Central memory CD8-positive, alpha-beta T cell (primary cell): ENCODE results near the gene ANKRD18A.

ENCODE experiments used
- ATAC-seq: fragments of 150-1000 bp; cut with Tn5 transposase; replicated peaks from 2 replicates; pipeline ENCODE4 v1.10.0; 2022; ENCODE audit warnings: mild to moderate bottlenecking, moderate FRiP score, moderate number of reproducible peaks; ENCODE audit not compliant: poor library complexity, severe bottlenecking; ENCODE audit errors: extremely low read depth
- DNase-seq, 2 donors: peaks; one replicate each; pipeline ENCODE4 v3.0.0; 2021; ENCODE audit warnings: low spot score in 2 of 2
- H3K27ac Mint-ChIP-seq: one replicate; pipeline ENCODE4 v1.8.0; 2022; ENCODE audit warnings: low read depth, mild to moderate bottlenecking, moderate library complexity, mixed read lengths
- H3K27me3 Mint-ChIP-seq: one replicate; pipeline ENCODE4 v1.8.0; 2022; ENCODE audit warnings: mixed read lengths
- H3K36me3 Mint-ChIP-seq: one replicate; pipeline ENCODE4 v1.8.0; 2022; ENCODE audit warnings: mild to moderate bottlenecking, moderate library complexity, mixed read lengths; ENCODE audit not compliant: insufficient read depth
- H3K4me1 Mint-ChIP-seq: one replicate; pipeline ENCODE4 v1.8.0; 2022; ENCODE audit warnings: mixed read lengths
- H3K4me3 Mint-ChIP-seq: one replicate; pipeline ENCODE4 v1.8.0; 2022; ENCODE audit warnings: mild to moderate bottlenecking, moderate library complexity, mixed read lengths
- H3K9me3 Mint-ChIP-seq: one replicate; pipeline ENCODE4 v1.8.0; 2022; ENCODE audit warnings: mixed read lengths

Gene ANKRD18A

GRCh38 chr9:38620483-38621433 lies at the start of gene ANKRD18A:
Gene ANKRD18A, minus strand, starts transcription at chr9:38620596. Its CDS starts 311 bp downstream, at chr9:38620285.
- Mint-ChIP-seq H3K4me3 (peak within 1 kb of the TSS; percentile 85), H3K27me3 (peaks cover 10% of the 10 kb centered on the region), H3K36me3 (no peaks in the 10 kb centered on the region), H3K9me3 (no peaks in the 10 kb centered on the region), H3K4me1 (peaks cover 13% of the 10 kb centered on the region), H3K27ac (peak within 1 kb of the TSS; percentile 83)
- DNase-seq (peak; percentile 31 to 49), ATAC-seq (peak; percentile 73)

GRCh38 chr9:38668791-38669466 lies 48.5 kb upstream of the ANKRD18A start:
- H3K27me3 Mint-ChIP-seq: peaks cover 39% of the 10 kb centered on the region
- H3K27ac Mint-ChIP-seq: no peak overlapping the region
- no peaks in the 10 kb centered on the region for H3K36me3 Mint-ChIP-seq
- no peaks in the 10 kb centered on the region for H3K9me3 Mint-ChIP-seq
- no peak for DNase-seq
- no peak overlapping the region for H3K4me3 Mint-ChIP-seq
- H3K4me1 Mint-ChIP-seq: no peaks in the 10 kb centered on the region
- no peak for ATAC-seq

- H3K27ac Mint-ChIP-seq: no peak overlapping the region
- H3K36me3 Mint-ChIP-seq: no peaks in the 10 kb centered on the region
- no peak overlapping the region for H3K4me3 Mint-ChIP-seq
- DNase-seq: no peak
- no peaks in the 10 kb centered on the region for H3K4me1 Mint-ChIP-seq
- H3K9me3 Mint-ChIP-seq: no peaks in the 10 kb centered on the region
- peaks cover 75% of the 10 kb centered on the region for H3K27me3 Mint-ChIP-seq
- no peak for ATAC-seq
Observed at GRCh38 chr9:38662763-38663593, 42.6 kb upstream of the ANKRD18A start.

GRCh38 chr9:38659538-38659937 lies 39.1 kb upstream of the ANKRD18A start:
- H3K27ac Mint-ChIP-seq: no peak overlapping the region
- ATAC-seq (no peak), DNase-seq (no peak)
- peaks cover 97% of the 10 kb centered on the region for H3K27me3 Mint-ChIP-seq
- H3K9me3 Mint-ChIP-seq: no peaks in the 10 kb centered on the region
- no peaks in the 10 kb centered on the region for H3K36me3 Mint-ChIP-seq
- no peak overlapping the region for H3K4me3 Mint-ChIP-seq
- H3K4me1 Mint-ChIP-seq: no peaks in the 10 kb centered on the region

GRCh38 chr9:38656896-38657295 lies 36.5 kb upstream of the ANKRD18A start:
- no peak for ATAC-seq

GRCh38 chr9:38652486-38652885 lies 32.1 kb upstream of the ANKRD18A start:
- H3K36me3 Mint-ChIP-seq: no peaks in the 10 kb centered on the region
- no peak overlapping the region for H3K4me3 Mint-ChIP-seq
- DNase-seq: no peak
- H3K27ac Mint-ChIP-seq: no peak overlapping the region
- H3K9me3 Mint-ChIP-seq: no peaks in the 10 kb centered on the region
- peaks cover 53% of the 10 kb centered on the region for H3K27me3 Mint-ChIP-seq
- no peaks in the 10 kb centered on the region for H3K4me1 Mint-ChIP-seq
- ATAC-seq: no peak

More at GRCh38 chr9:38656896-38657295, 36.5 kb upstream of the ANKRD18A start:
- DNase-seq: no peak
- H3K36me3 Mint-ChIP-seq: no peaks in the 10 kb centered on the region
- H3K4me1 Mint-ChIP-seq: no peaks in the 10 kb centered on the region
- H3K4me3 Mint-ChIP-seq: no peak overlapping the region
- no peaks in the 10 kb centered on the region for H3K9me3 Mint-ChIP-seq
- peaks cover 76% of the 10 kb centered on the region for H3K27me3 Mint-ChIP-seq
- no peak overlapping the region for H3K27ac Mint-ChIP-seq

GRCh38 chr9:38652044-38652443 lies 31.6 kb upstream of the ANKRD18A start:
- Mint-ChIP-seq H3K27ac (no peak overlapping the region), H3K4me3 (no peak overlapping the region), H3K4me1 (no peaks in the 10 kb centered on the region), H3K27me3 (peaks cover 50% of the 10 kb centered on the region), H3K36me3 (no peaks in the 10 kb centered on the region), H3K9me3 (no peaks in the 10 kb centered on the region)
- DNase-seq (no peak), ATAC-seq (no peak)

- Mint-ChIP-seq H3K27ac (no peak overlapping the region), H3K9me3 (no peaks in the 10 kb centered on the region), H3K4me3 (no peak overlapping the region), H3K4me1 (no peaks in the 10 kb centered on the region), H3K36me3 (no peaks in the 10 kb centered on the region), H3K27me3 (peaks cover 50% of the 10 kb centered on the region)
- ATAC-seq: no peak
- DNase-seq: no peak
Observed at GRCh38 chr9:38651400-38652042, 31.1 kb upstream of the ANKRD18A start.

- H3K9me3 Mint-ChIP-seq: no peaks in the 10 kb centered on the region
- H3K4me1 Mint-ChIP-seq: no peaks in the 10 kb centered on the region
- peaks cover 42% of the 10 kb centered on the region for H3K27me3 Mint-ChIP-seq
- no peak overlapping the region for H3K4me3 Mint-ChIP-seq
- no peak for DNase-seq
- H3K27ac Mint-ChIP-seq: no peak overlapping the region
- ATAC-seq: no peak
- H3K36me3 Mint-ChIP-seq: no peaks in the 10 kb centered on the region
Observed at GRCh38 chr9:38650564-38650963, 30.2 kb upstream of the ANKRD18A start.

GRCh38 chr9:38649731-38650363 lies 29.5 kb upstream of the ANKRD18A start:
- no peak for DNase-seq
- Mint-ChIP-seq H3K36me3 (no peaks in the 10 kb centered on the region), H3K27ac (no peak overlapping the region), H3K4me1 (no peaks in the 10 kb centered on the region), H3K27me3 (peaks cover 35% of the 10 kb centered on the region), H3K9me3 (no peaks in the 10 kb centered on the region), H3K4me3 (no peak overlapping the region)
- ATAC-seq: no peak

GRCh38 chr9:38644601-38645000 lies 24.2 kb upstream of the ANKRD18A start:
- DNase-seq (no peak), ATAC-seq (no peak)
- Mint-ChIP-seq H3K27ac (no peak overlapping the region), H3K36me3 (no peaks in the 10 kb centered on the region), H3K4me3 (no peak overlapping the region), H3K9me3 (no peaks in the 10 kb centered on the region), H3K4me1 (no peaks in the 10 kb centered on the region), H3K27me3 (peaks cover 49% of the 10 kb centered on the region)

- no peaks in the 10 kb centered on the region for H3K36me3 Mint-ChIP-seq
- ATAC-seq (no peak), DNase-seq (no peak)
- no peak overlapping the region for H3K4me3 Mint-ChIP-seq
- peaks cover 51% of the 10 kb centered on the region for H3K27me3 Mint-ChIP-seq
- H3K27ac Mint-ChIP-seq: no peak overlapping the region
- H3K4me1 Mint-ChIP-seq: no peaks in the 10 kb centered on the region
- no peaks in the 10 kb centered on the region for H3K9me3 Mint-ChIP-seq
Observed at GRCh38 chr9:38643815-38644173, 23.4 kb upstream of the ANKRD18A start.
